NCI-H1048 (cell line): ENCODE results near the gene NOC2L.
A peak's percentile ranks its signal among the peaks of the same experiment; 100 is the strongest.

ENCODE experiments used
- DNase-seq: peaks from one replicate; lab custom pipeline; 2025; lab: John Stamatoyannopoulos, UW

The NOC2L gene

GRCh38 chr1:929712-930632 is 29.1 kb downstream of the NOC2L start:
- DNase-seq = no peak

GRCh38 chr1:928825-929661 is 30.0 kb downstream of the NOC2L start:
- no peak for DNase-seq

GRCh38 chr1:927748-928147 is 31.3 kb downstream of the NOC2L start:
- DNase-seq = no peak

- DNase-seq = no peak
Observed at GRCh38 chr1:927234-927633, 31.8 kb downstream of the NOC2L start.

- no peak for DNase-seq
Observed at GRCh38 chr1:925561-926421, 33.3 kb downstream of the NOC2L start.

GRCh38 chr1:924656-925560 is 34.1 kb downstream of the NOC2L start:
- no peak for DNase-seq

- no peak for DNase-seq
Observed at GRCh38 chr1:923991-924655, 34.9 kb downstream of the NOC2L start.

GRCh38 chr1:923131-923990 is 35.7 kb downstream of the NOC2L start, which contains the start of gene SAMD11:
TSS of gene SAMD11 (plus strand) at chr1:923923. CDS start at chr1:924432, 509 bp downstream.
- peak; percentile 53 for DNase-seq

GRCh38 chr1:921011-921837 is 37.8 kb downstream of the NOC2L start:
- DNase-seq = peak; percentile 51

GRCh38 chr1:920521-920920 is 38.5 kb downstream of the NOC2L start:
- DNase-seq = no peak

- no peak for DNase-seq
Observed at GRCh38 chr1:920010-920409, 39.0 kb downstream of the NOC2L start.

- no peak for DNase-seq
Observed at GRCh38 chr1:919271-919872, 39.7 kb downstream of the NOC2L start.

- DNase-seq = no peak
Observed at GRCh38 chr1:918843-919242, 40.2 kb downstream of the NOC2L start.

- DNase-seq = no peak
Observed at GRCh38 chr1:918353-918752, 40.7 kb downstream of the NOC2L start.

- DNase-seq = no peak
Observed at GRCh38 chr1:917466-918091, 41.5 kb downstream of the NOC2L start.

GRCh38 chr1:917076-917459 is 42.0 kb downstream of the NOC2L start:
- DNase-seq = no peak
